Loucy (cell line): ENCODE measurements around the gene TTLL12.

Experiments used
- H2AFZ ChIP-seq: fragments of 200-600 bp; sonication (generic); 2 replicates; pipeline ENCODE4 v1.6.0; 2016; ENCODE audit warnings: antibody characterized with exemption, mild to moderate bottlenecking, low read length, moderate library complexity
- H3F3A ChIP-seq: fragments of 200-600 bp; 2 replicates; pipeline ENCODE4 v1.6.0; 2016; ENCODE audit warnings: antibody characterized with exemption, low read depth, mild to moderate bottlenecking
- H3K27me3 ChIP-seq: fragments of 200-600 bp; sonication (generic); 2 replicates; pipeline ENCODE4 v1.6.1; 2014; ENCODE audit warnings: low read length, mild to moderate bottlenecking; ENCODE audit not compliant: insufficient read depth, poor library complexity, severe bottlenecking
- H3K36me3 ChIP-seq: fragments of 200-600 bp; sonication (generic); 2 replicates; pipeline ENCODE4 v1.6.1; 2016; ENCODE audit warnings: low read length; ENCODE audit not compliant: insufficient read depth
- H3K4me1 ChIP-seq: fragments of 200-600 bp; sonication (generic); 2 replicates; pipeline ENCODE4 v1.5.1; 2014; ENCODE audit warnings: low read length, mild to moderate bottlenecking; ENCODE audit not compliant: insufficient read depth, poor library complexity, severe bottlenecking
- H3K4me2 ChIP-seq: fragments of 200-600 bp; sonication (generic); 2 replicates; pipeline ENCODE4 v1.6.0; 2014; ENCODE audit warnings: antibody characterized with exemption, low read length, low read depth, mild to moderate bottlenecking; ENCODE audit not compliant: poor library complexity, severe bottlenecking
- H3K4me3 ChIP-seq: fragments of 200-600 bp; sonication (generic); 2 replicates; pipeline ENCODE4 v1.5.1; 2014; ENCODE audit warnings: low read length, mild to moderate bottlenecking, mixed read lengths; ENCODE audit not compliant: poor library complexity, severe bottlenecking
- H3K79me2 ChIP-seq: fragments of 200-600 bp; sonication (generic); 2 replicates; pipeline ENCODE4 v1.6.1; 2014; ENCODE audit warnings: low read length; ENCODE audit not compliant: insufficient read depth
- H3K9ac ChIP-seq: fragments of 200-600 bp; sonication (generic); 2 replicates; pipeline ENCODE4 v1.6.0; 2014; ENCODE audit warnings: mild to moderate bottlenecking, low read depth, low read length, moderate library complexity; ENCODE audit not compliant: poor library complexity, severe bottlenecking
- H3K9me2 ChIP-seq: fragments of 200-600 bp; sonication (generic); replicated peaks from 2 replicates; pipeline ENCODE4 v1.6.1; 2016; ENCODE audit warnings: low read depth, low read length, mixed read lengths
- H3K9me3 ChIP-seq: fragments of 200-600 bp; sonication (generic); 2 replicates; pipeline ENCODE4 v1.6.1; 2014; ENCODE audit warnings: mild to moderate bottlenecking, antibody characterized with exemption, low read length, low read depth; ENCODE audit not compliant: insufficient read depth
- H4K20me1 ChIP-seq: fragments of 200-600 bp; sonication (generic); 2 replicates; pipeline ENCODE4 v1.6.0; 2014; ENCODE audit warnings: antibody characterized with exemption, low read length, mild to moderate bottlenecking; ENCODE audit not compliant: insufficient read depth, poor library complexity, severe bottlenecking
- EZH2phosphoT487 ChIP-seq: fragments of 200-600 bp; IDR thresholded peaks from 2 replicates; pipeline ENCODE4 v1.6.1; 2018; ENCODE audit warnings: antibody characterized with exemption, mild to moderate bottlenecking, moderate library complexity, borderline replicate concordance
- TF ChIP-seq, protein P1 (sequence below): fragments of 200-600 bp; sonication (generic); conservative IDR thresholded peaks from 2 replicates; pipeline ENCODE4 v1.5.1; 2014; ENCODE audit warnings: mild to moderate bottlenecking, antibody characterized with exemption, low read length

TTLL12 gene

DNA sequence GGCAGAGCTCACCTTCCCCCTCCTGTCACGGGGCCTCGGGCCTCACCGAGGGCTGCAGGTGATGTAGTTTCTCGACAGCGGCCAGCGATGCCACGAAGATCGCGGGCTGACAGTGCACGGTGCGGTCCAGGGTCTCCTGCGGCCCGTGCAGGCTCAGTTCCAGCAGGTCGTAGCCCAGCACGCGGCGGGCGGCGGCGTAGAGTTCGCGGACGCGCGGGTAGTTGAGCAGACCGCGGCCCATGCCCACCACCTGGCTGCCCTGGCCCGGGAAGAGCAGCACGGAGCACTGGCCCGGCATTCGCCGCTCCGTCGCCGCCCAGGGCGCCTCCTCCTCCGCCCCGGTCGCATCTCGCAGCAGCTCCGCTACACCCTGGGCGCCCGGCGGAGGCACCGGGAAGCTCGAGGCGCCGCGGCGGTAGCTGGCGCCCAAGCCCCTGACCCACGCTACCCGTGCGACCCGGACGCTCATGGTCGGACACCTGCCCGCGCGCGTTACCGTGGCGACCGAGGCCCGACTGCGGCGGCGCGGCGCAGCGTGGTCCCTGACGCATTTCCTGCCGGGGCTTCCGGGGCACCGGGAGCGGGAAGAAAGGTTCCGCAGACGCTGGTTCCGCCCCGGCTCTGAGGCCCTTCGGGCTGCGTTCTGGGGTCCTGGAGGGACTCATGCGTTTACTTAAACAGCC, 43.9 kb downstream of the TTLL12 start, which contains the start of gene MCAT:
MCAT (minus strand) TSS at position 519 of the 683 bp plus-strand sequence; CDS start at position 469, 50 bp downstream.
- Histone ChIP-seq H3K27me3 (no peaks in the 10 kb centered on the region), H3K79me2 (peaks cover 26% of the 10 kb centered on the region), H3K4me2 (peak within 1 kb of the TSS; percentile 95), H3K36me3 (no peaks in the 10 kb centered on the region), H3K9me3 (no peaks in the 10 kb centered on the region), H2AFZ (peak within 1 kb of the TSS; percentile 91), H3K4me3 (peak within 1 kb of the TSS; percentile 79), H3K9ac (peak within 1 kb of the TSS; percentile 85), H4K20me1 (no peaks in the 10 kb centered on the region), H3K4me1 (peaks cover 18% of the 10 kb centered on the region), H3F3A (no peaks in the 10 kb centered on the region), H3K9me2 (no peaks in the 10 kb centered on the region)
- TF ChIP-seq EZH2phosphoT487, result no peak
- TF ChIP-seq, protein P1, sequence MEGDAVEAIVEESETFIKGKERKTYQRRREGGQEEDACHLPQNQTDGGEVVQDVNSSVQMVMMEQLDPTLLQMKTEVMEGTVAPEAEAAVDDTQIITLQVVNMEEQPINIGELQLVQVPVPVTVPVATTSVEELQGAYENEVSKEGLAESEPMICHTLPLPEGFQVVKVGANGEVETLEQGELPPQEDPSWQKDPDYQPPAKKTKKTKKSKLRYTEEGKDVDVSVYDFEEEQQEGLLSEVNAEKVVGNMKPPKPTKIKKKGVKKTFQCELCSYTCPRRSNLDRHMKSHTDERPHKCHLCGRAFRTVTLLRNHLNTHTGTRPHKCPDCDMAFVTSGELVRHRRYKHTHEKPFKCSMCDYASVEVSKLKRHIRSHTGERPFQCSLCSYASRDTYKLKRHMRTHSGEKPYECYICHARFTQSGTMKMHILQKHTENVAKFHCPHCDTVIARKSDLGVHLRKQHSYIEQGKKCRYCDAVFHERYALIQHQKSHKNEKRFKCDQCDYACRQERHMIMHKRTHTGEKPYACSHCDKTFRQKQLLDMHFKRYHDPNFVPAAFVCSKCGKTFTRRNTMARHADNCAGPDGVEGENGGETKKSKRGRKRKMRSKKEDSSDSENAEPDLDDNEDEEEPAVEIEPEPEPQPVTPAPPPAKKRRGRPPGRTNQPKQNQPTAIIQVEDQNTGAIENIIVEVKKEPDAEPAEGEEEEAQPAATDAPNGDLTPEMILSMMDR, result no peak

DNA sequence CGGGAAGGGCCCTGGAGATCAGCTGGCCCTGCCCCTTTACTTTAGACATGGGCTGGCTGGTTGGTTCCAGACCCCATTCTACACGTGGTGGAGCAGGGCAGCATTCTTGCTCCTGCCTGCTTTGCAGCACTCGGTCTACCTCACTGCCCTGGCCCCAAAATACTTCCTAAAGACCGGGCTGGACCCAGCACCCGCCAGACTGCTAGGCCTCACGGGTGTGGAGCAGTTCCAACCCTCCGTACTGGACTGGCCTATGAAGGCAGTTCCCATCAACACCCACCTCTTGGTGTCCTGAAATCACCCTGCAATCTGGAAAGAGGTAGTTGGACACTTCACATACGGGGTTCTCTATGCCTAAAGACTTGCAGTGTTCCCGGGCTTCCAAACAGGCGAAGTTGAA, 50.1 kb downstream of the TTLL12 start:
- no peak overlapping the region for H3K4me3 ChIP-seq
- H2AFZ ChIP-seq, result no peak overlapping the region
- H4K20me1 ChIP-seq, result no peaks in the 10 kb centered on the region
- H3K4me2 ChIP-seq, result no peak overlapping the region
- no peaks in the 10 kb centered on the region for H3K27me3 ChIP-seq
- H3K9me3 ChIP-seq, result no peaks in the 10 kb centered on the region
- H3K79me2 ChIP-seq, result peaks cover 16% of the 10 kb centered on the region
- H3F3A ChIP-seq, result no peaks in the 10 kb centered on the region
- peaks cover 2% of the 10 kb centered on the region for H3K4me1 ChIP-seq
- no peaks in the 10 kb centered on the region for H3K9me2 ChIP-seq
- no peak overlapping the region for H3K9ac ChIP-seq
- TF ChIP-seq, protein P1, result no peak
- no peak for TF ChIP-seq EZH2phosphoT487
- peaks cover 15% of the 10 kb centered on the region; the same call in 1 of the 2 replicates for H3K36me3 ChIP-seq

DNA sequence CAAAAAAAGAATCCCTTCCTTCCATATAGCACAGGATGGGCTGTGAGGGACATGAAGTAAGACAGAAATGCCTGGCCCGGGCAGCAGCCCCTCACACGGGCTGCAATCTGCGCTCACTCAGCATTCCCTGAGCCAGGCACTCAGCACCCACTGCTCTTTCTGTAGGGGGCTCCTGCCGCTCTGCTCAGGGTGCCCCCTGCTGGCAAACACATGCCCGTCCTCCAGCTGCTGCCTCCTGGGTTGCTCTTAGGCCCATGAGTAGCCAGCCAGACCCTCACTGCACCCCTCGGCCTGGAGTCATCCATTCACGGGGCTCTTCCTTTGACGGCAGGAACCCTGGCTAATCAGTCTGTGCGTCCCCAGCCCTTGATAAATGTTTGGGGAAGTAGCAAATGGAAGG, 50.7 kb downstream of the TTLL12 start:
- H4K20me1 ChIP-seq, result no peaks in the 10 kb centered on the region
- no peak overlapping the region for H3K4me2 ChIP-seq
- H3K4me1 ChIP-seq, result no peaks in the 10 kb centered on the region
- H3F3A ChIP-seq, result no peaks in the 10 kb centered on the region
- no peaks in the 10 kb centered on the region for H3K27me3 ChIP-seq
- no peaks in the 10 kb centered on the region for H3K9me3 ChIP-seq
- no peak overlapping the region for H2AFZ ChIP-seq
- TF ChIP-seq EZH2phosphoT487, result no peak
- TF ChIP-seq, protein P1, result peak; percentile 81
- H3K9ac ChIP-seq, result no peak overlapping the region
- H3K36me3 ChIP-seq, result peaks cover 19% of the 10 kb centered on the region; the same call in 1 of the 2 replicates
- no peak overlapping the region for H3K4me3 ChIP-seq
- no peaks in the 10 kb centered on the region for H3K9me2 ChIP-seq
- H3K79me2 ChIP-seq, result 0 out of 2 replicates have a peak, but pooled peaks cover 12% of the 10 kb centered on the region
